A172 (cell line): ENCODE results near the gene PCDHGA8. TPM values are rescaled to one million over a fixed set of nuclear protein-coding genes. Genes with fewer than 3 reads are reported as not detected.
"Not testable (repeated sequence)": the region's sequence is repeated elsewhere in the genome, so short reads cannot be mapped to it uniquely, and the experiment has no call there.

Source experiments
- DNase-seq: peaks from one replicate; pipeline ENCODE4 v3.0.0-alpha.2; 2015; ENCODE audit warnings: low spot score
- total RNA-seq: library from RNA; depleted of rRNA; stranded (reverse); fragments of >200 nt; shearing (Covaris generic); gene quantifications from 2 replicates; pipeline ENCODE4 v1.2.3, GENCODE V29; 2014; rRNA removed

Gene PCDHGA8
- total RNA-seq, 1 experiment from 2014 or later, result 0.05 TPM

GRCh38 chr5:141432308-141432707 is 39.9 kb downstream of the PCDHGA8 start:
- DNase-seq, result not testable (repeated sequence)

GRCh38 chr5:141432726-141433125 is 40.3 kb downstream of the PCDHGA8 start:
- DNase-seq, result not testable (repeated sequence)

- no peak for DNase-seq
Measured at GRCh38 chr5:141434006-141434405, 41.6 kb downstream of the PCDHGA8 start.

GRCh38 chr5:141437221-141437620 is 44.8 kb downstream of the PCDHGA8 start:
- DNase-seq, result no peak

- no peak for DNase-seq
Measured at GRCh38 chr5:141439411-141440141, 47.1 kb downstream of the PCDHGA8 start.

- DNase-seq, result no peak
Measured at GRCh38 chr5:141440341-141440740, 47.9 kb downstream of the PCDHGA8 start.

- DNase-seq, result no peak
Measured at GRCh38 chr5:141441571-141442170, 49.2 kb downstream of the PCDHGA8 start.

Other genes starting within 250 kb of the PCDHGA8 start
- gene PCDHB6, start 242.6 kb upstream of the PCDHGA8 start, total RNA-seq, result 0.79 and 1.7 TPM in 2 replicates
- gene PCDHB7, start 220.0 kb upstream of the PCDHGA8 start, total RNA-seq, result 5.2 and 6.9 TPM in 2 replicates
- 7.0 and 7.5 TPM in 2 replicates for gene PCDHB8, start 214.8 kb upstream of the PCDHGA8 start, total RNA-seq
- gene PCDHB16, start 210.2 kb upstream of the PCDHGA8 start, total RNA-seq, result 4.2 and 7.9 TPM in 2 replicates
- 11.1 and 11.2 TPM in 2 replicates for gene PCDHB9, start 205.5 kb upstream of the PCDHGA8 start, total RNA-seq
- gene PCDHB10, start 200.3 kb upstream of the PCDHGA8 start, total RNA-seq, result 3.9 and 7.1 TPM in 2 replicates
- 1.7 and 2.0 TPM in 2 replicates for gene PCDHB11, start 193.0 kb upstream of the PCDHGA8 start, total RNA-seq
- gene PCDHB12, start 183.9 kb upstream of the PCDHGA8 start, total RNA-seq, result 0.69 and 2.5 TPM in 2 replicates
- gene PCDHB13, start 178.7 kb upstream of the PCDHGA8 start, total RNA-seq, result 1.1 TPM in 2 replicates
- 17.6 and 18.2 TPM in 2 replicates for gene PCDHB14, start 169.3 kb upstream of the PCDHGA8 start, total RNA-seq
- gene PCDHB15, start 147.2 kb upstream of the PCDHGA8 start, total RNA-seq, result 0.26 and 1.0 TPM in 2 replicates
- not detected in 2 replicates for gene SLC25A2, start 88.6 kb upstream of the PCDHGA8 start, total RNA-seq
- gene TAF7, start 71.8 kb upstream of the PCDHGA8 start, total RNA-seq, result 109 and 119 TPM in 2 replicates
- 1.5 and 1.6 TPM in 2 replicates for gene PCDHGA1, start 62.1 kb upstream of the PCDHGA8 start, total RNA-seq
- 0.57 and 1.1 TPM in 2 replicates for gene PCDHGA2, start 53.9 kb upstream of the PCDHGA8 start, total RNA-seq
- 0.14 TPM in 1 of 2 replicates, not detected in the other for gene PCDHGA3, start 48.8 kb upstream of the PCDHGA8 start, total RNA-seq
- gene PCDHGB1, start 42.5 kb upstream of the PCDHGA8 start, total RNA-seq, result 1.2 and 2.0 TPM in 2 replicates
- 1.1 and 1.4 TPM in 2 replicates for gene PCDHGA4, start 37.6 kb upstream of the PCDHGA8 start, total RNA-seq
- gene PCDHGB2, start 32.6 kb upstream of the PCDHGA8 start, total RNA-seq, result 0.34 and 1.6 TPM in 2 replicates
- gene PCDHGA5, start 28.5 kb upstream of the PCDHGA8 start, total RNA-seq, result 0.41 and 0.48 TPM in 2 replicates
- 0.81 and 1.7 TPM in 2 replicates for gene PCDHGB3, start 22.4 kb upstream of the PCDHGA8 start, total RNA-seq
- gene PCDHGA6, start 18.7 kb upstream of the PCDHGA8 start, total RNA-seq, result 1.9 and 2.5 TPM in 2 replicates
- gene PCDHGA7, start 9.9 kb upstream of the PCDHGA8 start, total RNA-seq, result 0.69 TPM in 2 replicates
- gene PCDHGB4, start 4.9 kb upstream of the PCDHGA8 start, total RNA-seq, result 0.07 TPM in 2 replicates
- 0.10 TPM in 1 of 2 replicates, not detected in the other for gene PCDHGB5, start 5.3 kb downstream of the PCDHGA8 start, total RNA-seq
- gene PCDHGA9, start 10.1 kb downstream of the PCDHGA8 start, total RNA-seq, result 2.8 and 3.4 TPM in 2 replicates
- gene PCDHGB6, start 15.4 kb downstream of the PCDHGA8 start, total RNA-seq, result 0.10 and 0.33 TPM in 2 replicates
- 4.7 and 5.3 TPM in 2 replicates for gene PCDHGA10, start 20.4 kb downstream of the PCDHGA8 start, total RNA-seq
- 14.6 and 15.0 TPM in 2 replicates for gene PCDHGB7, start 25.0 kb downstream of the PCDHGA8 start, total RNA-seq
- gene PCDHGA11, start 28.4 kb downstream of the PCDHGA8 start, total RNA-seq, result 0.19 and 0.89 TPM in 2 replicates
- gene PCDHGA12, start 37.9 kb downstream of the PCDHGA8 start, total RNA-seq, result 0.31 TPM in 1 of 2 replicates, not detected in the other
- 46.6 and 51.7 TPM in 2 replicates for gene PCDHGC3, start 83.3 kb downstream of the PCDHGA8 start, total RNA-seq
- gene PCDHGC4, start 92.4 kb downstream of the PCDHGA8 start, total RNA-seq, result 0.22 TPM in 1 of 2 replicates, not detected in the other
- 1.1 and 3.7 TPM in 2 replicates for gene PCDHGC5, start 96.4 kb downstream of the PCDHGA8 start, total RNA-seq
- 28.2 and 32.9 TPM in 2 replicates for gene DIAPH1, start 226.4 kb downstream of the PCDHGA8 start, total RNA-seq
- 74.1 and 78.7 TPM in 2 replicates for gene HDAC3, start 244.2 kb downstream of the PCDHGA8 start, total RNA-seq
- gene RELL2, start 244.4 kb downstream of the PCDHGA8 start, total RNA-seq, result 6.9 and 10.4 TPM in 2 replicates